NCI-H2171 treated with DMSO at 0.1 percent for 48 hours (cell line): ENCODE results near the gene LRP6.
"Not testable (repeated sequence)": the region's sequence is repeated elsewhere in the genome, so short reads cannot be mapped to it uniquely, and the experiment has no call there.

ENCODE experiments used
- DNase-seq: peaks from one replicate; lab custom pipeline; 2025; lab: John Stamatoyannopoulos, UW

LRP6 gene

GRCh38 chr12:12116677-12117076, 150.2 kb downstream of the LRP6 start:
- no peak for DNase-seq

- DNase-seq = no peak
Observed at GRCh38 chr12:12115514-12115913, 151.3 kb downstream of the LRP6 start.

- not testable (repeated sequence) for DNase-seq
Observed at GRCh38 chr12:12110923-12111555, 155.8 kb downstream of the LRP6 start.

- DNase-seq = no peak
Observed at GRCh38 chr12:12108441-12109058, 158.3 kb downstream of the LRP6 start.

- DNase-seq = no peak
Observed at GRCh38 chr12:12107678-12108077, 159.2 kb downstream of the LRP6 start.

- DNase-seq = no peak
Observed at GRCh38 chr12:12099102-12099501, 167.7 kb downstream of the LRP6 start.

- DNase-seq = no peak
Observed at GRCh38 chr12:12098691-12099015, 168.2 kb downstream of the LRP6 start.

- no peak for DNase-seq
Observed at GRCh38 chr12:12097891-12098690, 168.8 kb downstream of the LRP6 start.

- DNase-seq = no peak
Observed at GRCh38 chr12:12095021-12095420, 171.8 kb downstream of the LRP6 start.

- no peak for DNase-seq
Observed at GRCh38 chr12:12094481-12094880, 172.4 kb downstream of the LRP6 start.

GRCh38 chr12:12091977-12092663, 174.7 kb downstream of the LRP6 start:
- DNase-seq = peak; percentile 2

- DNase-seq = no peak
Observed at GRCh38 chr12:12091071-12091470, 175.8 kb downstream of the LRP6 start.

- DNase-seq = no peak
Observed at GRCh38 chr12:12088761-12089160, 178.1 kb downstream of the LRP6 start.

- no peak for DNase-seq
Observed at GRCh38 chr12:12088147-12088546, 178.7 kb downstream of the LRP6 start.

GRCh38 chr12:12087693-12088034, 179.2 kb downstream of the LRP6 start:
- no peak for DNase-seq

GRCh38 chr12:12086973-12087692, 179.7 kb downstream of the LRP6 start:
- DNase-seq = no peak

- DNase-seq = no peak
Observed at GRCh38 chr12:12086362-12086761, 180.5 kb downstream of the LRP6 start.

GRCh38 chr12:12083688-12084087, 183.2 kb downstream of the LRP6 start:
- no peak for DNase-seq

GRCh38 chr12:12081836-12082497, 184.9 kb downstream of the LRP6 start:
- DNase-seq = no peak

- DNase-seq = no peak
Observed at GRCh38 chr12:12079291-12079690, 187.6 kb downstream of the LRP6 start.

- DNase-seq = no peak
Observed at GRCh38 chr12:12072064-12072760, 194.6 kb downstream of the LRP6 start.
